Erythroblast (primary cell): Measurements from ENCODE around the gene MOB2.

Experiments used
- DNase-seq, 2 experiments: peaks; one replicate each; lab custom pipeline; 2025; lab: John Stamatoyannopoulos, UW
- GATA1 ChIP-seq: IDR thresholded peaks from 2 replicates; pipeline ENCODE4 v1.6.1; 2011; ENCODE audit warnings: low read depth, mild to moderate bottlenecking, control low read depth, low read length, moderate library complexity
- POLR2A ChIP-seq: IDR thresholded peaks from 2 replicates; pipeline ENCODE4 v1.6.1; 2011; ENCODE audit warnings: mild to moderate bottlenecking, low read length

Gene MOB2

GRCh38 chr11:1482581-1483444 lies 3.8 kb downstream of the MOB2 start:
- no peak for DNase-seq
- TF ChIP-seq GATA1 (no peak), POLR2A (no peak)

- DNase-seq: no peak
Measured at GRCh38 chr11:1481861-1482441, 4.6 kb downstream of the MOB2 start.

GRCh38 chr11:1481483-1481825 lies 5.1 kb downstream of the MOB2 start:
- no peak for TF ChIP-seq GATA1
- TF ChIP-seq POLR2A: no peak
- no peak for DNase-seq

More at GRCh38 chr11:1481861-1482441, 4.6 kb downstream of the MOB2 start:
- no peak for TF ChIP-seq GATA1
- TF ChIP-seq POLR2A: no peak

GRCh38 chr11:1480555-1481482 lies 5.8 kb downstream of the MOB2 start:
- DNase-seq: no peak
- TF ChIP-seq POLR2A: no peak

- TF ChIP-seq POLR2A (no peak), GATA1 (no peak)
- no peak for DNase-seq
Measured at GRCh38 chr11:1480191-1480554, 6.4 kb downstream of the MOB2 start.

- no peak for DNase-seq
- TF ChIP-seq GATA1 (no peak), POLR2A (no peak)
Measured at GRCh38 chr11:1479678-1480118, 6.9 kb downstream of the MOB2 start.

- TF ChIP-seq POLR2A: no peak
- no peak for TF ChIP-seq GATA1
- DNase-seq: no peak
Measured at GRCh38 chr11:1479006-1479677, 7.4 kb downstream of the MOB2 start.

- TF ChIP-seq GATA1 (no peak), POLR2A (no peak)
- DNase-seq: no peak
Measured at GRCh38 chr11:1478544-1478943, 8.0 kb downstream of the MOB2 start.

- no peak for DNase-seq
- no peak for TF ChIP-seq POLR2A
Measured at GRCh38 chr11:1478011-1478410, 8.6 kb downstream of the MOB2 start.

GRCh38 chr11:1476940-1477736 lies 9.4 kb downstream of the MOB2 start:
- no peak for TF ChIP-seq POLR2A
- no peak for TF ChIP-seq GATA1
- no peak for DNase-seq

GRCh38 chr11:1475841-1476240 lies 10.7 kb downstream of the MOB2 start:
- DNase-seq: no peak
- no peak for TF ChIP-seq POLR2A

- no peak for TF ChIP-seq POLR2A
- TF ChIP-seq GATA1: no peak
- no peak for DNase-seq
Measured at GRCh38 chr11:1473786-1474185, 12.8 kb downstream of the MOB2 start.

GRCh38 chr11:1473011-1473628 lies 13.5 kb downstream of the MOB2 start:
- no peak for TF ChIP-seq GATA1
- TF ChIP-seq POLR2A: no peak
- no peak for DNase-seq
